ENCODE measurements around the gene KLF16. TPM values are rescaled to one million over a fixed set of nuclear protein-coding genes. Genes with fewer than 3 reads are reported as not detected.

The KLF16 gene
- total and polyA plus RNA-seq, 9 of the 15 experiments (the other 6 are each of a cell fraction or from before 2014, with no cell fraction given): 0.04 to 60.4 (median 6.8) TPM

GRCh38 chr19:1849886-1850398 lies 13.4 kb downstream of the KLF16 start:
- CTCF ChIA-PET (ENCODE audit: low intra/inter-chr PET ratio): no interaction called here
- H3K27me3 ChIP-seq (ENCODE audit: control insufficient read depth in 2 of 2, insufficient read depth in 2 of 2, low read length in 2 of 2): no peaks in the 10 kb centered on the region
- H3K4me2 ChIP-seq (ENCODE audit: insufficient read depth, low read length): no peak overlapping the region
- TF ChIP-seq ZKSCAN1 (IDR thresholded peaks at IDR 0.05; ENCODE audit: low read depth, low read length) (peak; percentile 81), ELK3 (CRISPR knock-in tag; IDR thresholded peaks at IDR 0.05) (no peak)
- no peak for ATAC-seq
- intact Hi-C loops (cut with micrococcal nuclease): no loop called here
- no TSS peak for BruUV-seq (replicated peaks)
- H3K9ac ChIP-seq (ENCODE audit: insufficient read depth in 1 of 2, low read depth in 2 of 2, low read length in 2 of 2): peak overlapping the region in 1 of 2 experiments; percentile 56; a peak in 1 of 4 replicates
- no peak overlapping the region for H2AFZ ChIP-seq (ENCODE audit: low read depth, low read length)
- POLR2A ChIA-PET: interaction anchor here (0.6 to 1.2 kb wide), 3 partner anchors 11 to 761 kb away, joined by 3 read pairs; no protein-coding TSS in a partner anchor
- no peaks in the 10 kb centered on the region for H3K9me3 ChIP-seq (replicated peaks; ENCODE audit: control insufficient read depth, insufficient read depth, low read depth, low read length)
- no peak for DNase-seq (ENCODE audit: extremely low read depth in 1 of 4, low spot score in 3 of 4)
- no peak overlapping the region; the same call in 2 of the 3 replicates for H3K27ac ChIP-seq (ENCODE audit: extremely low read depth, low read depth, low read length)
- FAIRE-seq: peak; percentile 68
- H4K20me1 ChIP-seq (replicated peaks; ENCODE audit: control insufficient read depth, insufficient read depth, low read length): peaks cover 30% of the 10 kb centered on the region
- H3K4me1 ChIP-seq (replicated peaks in 1 of 2; ENCODE audit: control insufficient read depth in 2 of 2, insufficient read depth in 2 of 2, low read length in 2 of 2): peaks cover 39 to 83% of the 10 kb centered on the region in 2 experiments
- in situ Hi-C loops (cut with MboI): no loop called here
- 62% methylated on average over 10 of the region's 10 CpGs for WGBS (ENCODE audit: insufficient coverage, low coverage, missing lambda C conversion rate)
- H3K36me3 ChIP-seq (ENCODE audit: control insufficient read depth, insufficient read depth, low read length): peaks cover 55% of the 10 kb centered on the region
- no peak overlapping the region for H3K4me3 ChIP-seq
- no peaks in the 10 kb centered on the region for H3K9me1 ChIP-seq (ENCODE audit: control insufficient read depth, insufficient read depth, low read length)
- H3K79me2 ChIP-seq (ENCODE audit: control insufficient read depth, insufficient read depth, low read length): peaks cover 83% of the 10 kb centered on the region

GRCh38 chr19:1849132-1849474 lies 14.3 kb downstream of the KLF16 start:
- POLR2A ChIA-PET: interaction anchor here (0.6 to 1.2 kb wide), 4 partner anchors 8 to 762 kb away, joined by 3 read pairs; no protein-coding TSS in a partner anchor
- DNase-seq (ENCODE audit: extremely low read depth in 1 of 4, low spot score in 3 of 4) (no peak), FAIRE-seq (no peak), ATAC-seq (no peak)
- intact Hi-C loops (cut with micrococcal nuclease): no loop called here
- Histone ChIP-seq H3K9me3 (replicated peaks; ENCODE audit: control insufficient read depth, insufficient read depth, low read depth, low read length) (no peaks in the 10 kb centered on the region), H3K4me1 (replicated peaks in 1 of 2; ENCODE audit: control insufficient read depth in 2 of 2, insufficient read depth in 2 of 2, low read length in 2 of 2) (peaks cover 32 to 83% of the 10 kb centered on the region in 2 experiments), H3K9ac (ENCODE audit: insufficient read depth in 1 of 2, low read depth in 2 of 2, low read length in 2 of 2) (peak overlapping the region in 1 of 2 experiments; percentile 99; a peak in 1 of 4 replicates), H3K36me3 (ENCODE audit: control insufficient read depth, insufficient read depth, low read length) (peaks cover 59% of the 10 kb centered on the region), H2AFZ (ENCODE audit: low read depth, low read length) (no peak overlapping the region), H3K9me1 (ENCODE audit: control insufficient read depth, insufficient read depth, low read length) (no peaks in the 10 kb centered on the region), H3K4me3 (no peak overlapping the region), H3K27ac (ENCODE audit: extremely low read depth, low read depth, low read length) (peak overlapping the region; percentile 100; the same call in 1 of the 3 replicates), H3K4me2 (ENCODE audit: insufficient read depth, low read length) (0 out of 2 replicates have a peak overlapping the region, but pooled peaks have one; percentile 99), H4K20me1 (replicated peaks; ENCODE audit: control insufficient read depth, insufficient read depth, low read length) (peaks cover 33% of the 10 kb centered on the region), H3K79me2 (ENCODE audit: control insufficient read depth, insufficient read depth, low read length) (peaks cover 83% of the 10 kb centered on the region), H3K27me3 (ENCODE audit: control insufficient read depth in 2 of 2, insufficient read depth in 2 of 2, low read length in 2 of 2) (no peaks in the 10 kb centered on the region)
- 24% methylated on average over 5 of the region's 5 CpGs for WGBS (ENCODE audit: insufficient coverage, low coverage, missing lambda C conversion rate)
- BruUV-seq (replicated peaks): no TSS peak
- TF ChIP-seq TGIF2 (CRISPR knock-in tag; IDR thresholded peaks at IDR 0.05) (no peak), ADNP (tag; IDR thresholded peaks at IDR 0.05) (peak; percentile 48; the same call in 1 of the 2 replicates), JUN (IDR thresholded peaks at IDR 0.05; ENCODE audit: borderline replicate concordance, low read depth, low read length) (no peak), JUN (CRISPR knock-in tag; IDR thresholded peaks at IDR 0.05; ENCODE audit: borderline replicate concordance) (no peak), ZNF384 (IDR thresholded peaks at IDR 0.05; ENCODE audit: low read depth, low read length) (no peak), RNF219 (CRISPR knock-in tag; IDR thresholded peaks at IDR 0.05) (no peak), CHD4 (IDR thresholded peaks at IDR 0.05; ENCODE audit: insufficient read depth, insufficient replicate concordance, low read depth, low read length, poor library complexity, severe bottlenecking) (peak; percentile 5), ZKSCAN8 (CRISPR knock-in tag; IDR thresholded peaks at IDR 0.05) (peak; percentile 99), KLF6 (CRISPR knock-in tag; IDR thresholded peaks at IDR 0.05; ENCODE audit: borderline replicate concordance) (no peak)
- in situ Hi-C loops (cut with MboI): no loop called here
- CTCF ChIA-PET (ENCODE audit: low intra/inter-chr PET ratio): no interaction called here
